ENCODE measurements around the gene CD164L2. TPM values are rescaled to one million over a fixed set of nuclear protein-coding genes. Genes with fewer than 3 reads are reported as not detected.

Gene CD164L2
- total RNA-seq, 1 donor from 2014 or later, result not detected

GRCh38 chr1:27332536-27333281 is 50.4 kb downstream of the CD164L2 start:
- peak overlapping the region; percentile 6 for H3K27ac Mint-ChIP-seq (ENCODE audit: unreplicated experiment)
- peaks cover 9% of the 10 kb centered on the region for H3K27me3 Mint-ChIP-seq (ENCODE audit: unreplicated experiment)
- peak; percentile 78 for DNase-seq
- TF ChIP-seq, protein P1, sequence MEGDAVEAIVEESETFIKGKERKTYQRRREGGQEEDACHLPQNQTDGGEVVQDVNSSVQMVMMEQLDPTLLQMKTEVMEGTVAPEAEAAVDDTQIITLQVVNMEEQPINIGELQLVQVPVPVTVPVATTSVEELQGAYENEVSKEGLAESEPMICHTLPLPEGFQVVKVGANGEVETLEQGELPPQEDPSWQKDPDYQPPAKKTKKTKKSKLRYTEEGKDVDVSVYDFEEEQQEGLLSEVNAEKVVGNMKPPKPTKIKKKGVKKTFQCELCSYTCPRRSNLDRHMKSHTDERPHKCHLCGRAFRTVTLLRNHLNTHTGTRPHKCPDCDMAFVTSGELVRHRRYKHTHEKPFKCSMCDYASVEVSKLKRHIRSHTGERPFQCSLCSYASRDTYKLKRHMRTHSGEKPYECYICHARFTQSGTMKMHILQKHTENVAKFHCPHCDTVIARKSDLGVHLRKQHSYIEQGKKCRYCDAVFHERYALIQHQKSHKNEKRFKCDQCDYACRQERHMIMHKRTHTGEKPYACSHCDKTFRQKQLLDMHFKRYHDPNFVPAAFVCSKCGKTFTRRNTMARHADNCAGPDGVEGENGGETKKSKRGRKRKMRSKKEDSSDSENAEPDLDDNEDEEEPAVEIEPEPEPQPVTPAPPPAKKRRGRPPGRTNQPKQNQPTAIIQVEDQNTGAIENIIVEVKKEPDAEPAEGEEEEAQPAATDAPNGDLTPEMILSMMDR (IDR thresholded peaks at IDR 0.05; ENCODE audit: partially characterized antibody, unreplicated experiment), result peak; percentile 81
- peaks cover 8% of the 10 kb centered on the region for H3K4me1 Mint-ChIP-seq (ENCODE audit: low read depth, unreplicated experiment)
- H3K9me3 Mint-ChIP-seq (ENCODE audit: unreplicated experiment), result peaks cover 5% of the 10 kb centered on the region
- no peak overlapping the region for H3K4me3 Mint-ChIP-seq (ENCODE audit: unreplicated experiment)
- no peaks in the 10 kb centered on the region for H3K36me3 Mint-ChIP-seq (ENCODE audit: unreplicated experiment)

GRCh38 chr1:27331922-27332321 is 51.2 kb downstream of the CD164L2 start:
- H3K27ac Mint-ChIP-seq (ENCODE audit: unreplicated experiment), result no peak overlapping the region
- peaks cover 4% of the 10 kb centered on the region for H3K9me3 Mint-ChIP-seq (ENCODE audit: unreplicated experiment)
- no peaks in the 10 kb centered on the region for H3K36me3 Mint-ChIP-seq (ENCODE audit: unreplicated experiment)
- peaks cover 8% of the 10 kb centered on the region for H3K4me1 Mint-ChIP-seq (ENCODE audit: low read depth, unreplicated experiment)
- no peak for DNase-seq
- H3K27me3 Mint-ChIP-seq (ENCODE audit: unreplicated experiment), result peaks cover 8% of the 10 kb centered on the region
- TF ChIP-seq, protein P1 (IDR thresholded peaks at IDR 0.05; ENCODE audit: partially characterized antibody, unreplicated experiment), result no peak
- H3K4me3 Mint-ChIP-seq (ENCODE audit: unreplicated experiment), result no peak overlapping the region

DNA sequence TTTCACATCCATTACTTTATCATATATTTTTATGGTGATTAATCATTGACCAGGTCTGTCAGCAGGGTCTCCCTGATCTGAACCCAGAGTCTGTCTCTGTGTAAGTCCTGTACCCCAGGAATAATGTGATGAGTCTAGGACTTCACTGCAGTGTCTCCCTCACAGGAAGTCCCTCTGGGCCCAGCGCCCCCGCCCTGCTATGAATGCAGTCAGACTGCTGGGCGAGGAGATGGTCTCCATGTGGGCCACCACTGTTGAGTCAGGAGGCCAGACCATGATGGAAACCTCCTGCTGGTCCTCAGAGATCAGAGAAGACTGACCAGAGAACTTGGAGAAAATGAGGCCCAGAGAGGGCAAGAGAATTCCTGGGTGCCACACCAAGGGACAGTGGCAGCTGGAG is 51.7 kb downstream of the CD164L2 start:
- Mint-ChIP-seq H3K36me3 (ENCODE audit: unreplicated experiment) (no peaks in the 10 kb centered on the region), H3K27me3 (ENCODE audit: unreplicated experiment) (peaks cover 6% of the 10 kb centered on the region), H3K4me3 (ENCODE audit: unreplicated experiment) (no peak overlapping the region), H3K4me1 (ENCODE audit: low read depth, unreplicated experiment) (peaks cover 8% of the 10 kb centered on the region), H3K27ac (ENCODE audit: unreplicated experiment) (no peak overlapping the region), H3K9me3 (ENCODE audit: unreplicated experiment) (peaks cover 2% of the 10 kb centered on the region)
- DNase-seq, result no peak
- TF ChIP-seq, protein P1 (IDR thresholded peaks at IDR 0.05; ENCODE audit: partially characterized antibody, unreplicated experiment), result no peak

DNA sequence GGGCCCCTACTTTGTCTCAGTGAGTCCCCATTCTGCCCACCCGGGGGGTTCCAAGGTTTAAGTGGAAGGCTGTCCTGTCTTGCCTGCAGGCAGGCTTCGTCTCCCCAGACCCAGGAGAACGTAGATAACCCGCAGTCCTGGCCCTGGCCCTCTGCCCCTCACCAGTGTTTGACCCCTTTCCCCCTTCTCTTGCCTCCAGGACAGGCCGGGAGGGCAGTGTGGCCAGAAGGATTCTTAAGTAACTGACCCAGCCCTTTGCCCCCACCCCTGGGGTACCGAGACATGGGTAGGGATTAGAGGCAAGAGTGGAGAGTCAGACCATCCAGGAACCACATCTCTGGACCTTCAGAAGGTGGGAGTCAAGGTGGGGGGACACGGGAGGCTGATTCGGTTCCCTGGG is 52.3 kb downstream of the CD164L2 start:
- Mint-ChIP-seq H3K4me3 (ENCODE audit: unreplicated experiment) (no peak overlapping the region), H3K4me1 (ENCODE audit: low read depth, unreplicated experiment) (peaks cover 8% of the 10 kb centered on the region), H3K36me3 (ENCODE audit: unreplicated experiment) (no peaks in the 10 kb centered on the region), H3K27ac (ENCODE audit: unreplicated experiment) (peak overlapping the region; percentile 11), H3K27me3 (ENCODE audit: unreplicated experiment) (peaks cover 6% of the 10 kb centered on the region), H3K9me3 (ENCODE audit: unreplicated experiment) (peaks cover 2% of the 10 kb centered on the region)
- TF ChIP-seq, protein P1 (IDR thresholded peaks at IDR 0.05; ENCODE audit: partially characterized antibody, unreplicated experiment), result no peak
- no peak for DNase-seq

Other genes with a start within 250 kb of the CD164L2 start
- gene SLC9A1, start 228.2 kb downstream of the CD164L2 start, total RNA-seq (ENCODE audit: unreplicated experiment), result 16.7 TPM
- gene WDTC1, start 148.7 kb downstream of the CD164L2 start, total RNA-seq (ENCODE audit: unreplicated experiment), result 49.4 TPM
- 50.0 TPM for gene TMEM222, start 61.2 kb downstream of the CD164L2 start, total RNA-seq (ENCODE audit: unreplicated experiment)
- gene SYTL1, start 41.3 kb downstream of the CD164L2 start, total RNA-seq (ENCODE audit: unreplicated experiment), result 3.2 TPM
- 10.0 TPM for gene MAP3K6, start 16.4 kb downstream of the CD164L2 start, total RNA-seq (ENCODE audit: unreplicated experiment)
- not detected for gene FCN3, start 8.5 kb downstream of the CD164L2 start, total RNA-seq (ENCODE audit: unreplicated experiment)
- 1.5 TPM for gene GPR3, start 9.3 kb upstream of the CD164L2 start, total RNA-seq (ENCODE audit: unreplicated experiment)
- 47.0 TPM for gene WASF2, start 106.8 kb upstream of the CD164L2 start, total RNA-seq (ENCODE audit: unreplicated experiment)
- gene AHDC1, start 220.8 kb upstream of the CD164L2 start, total RNA-seq (ENCODE audit: unreplicated experiment), result 131 TPM

Measured in glutamatergic neuron (in vitro differentiated cells).